Mammary epithelial cell (primary cell): Measurements from ENCODE around the gene HSF5.

ENCODE experiments used
- EZH2 ChIP-seq: IDR thresholded peaks from 2 replicates; pipeline ENCODE4 v1.6.1; 2012; ENCODE audit warnings: low read length, inconsistent platforms, borderline replicate concordance
- TF ChIP-seq, protein P1 (sequence below), 2 donors: IDR thresholded peaks in 1 of 2; conservative IDR thresholded peaks in 1 of 2; 2 replicates each; pipeline ENCODE4 v1.5.1; 2011 to 2012; ENCODE audit warnings: inconsistent platforms in 2 of 2, low read length in 2 of 2, mild to moderate bottlenecking in 2 of 2, control low read depth in 1 of 2, low read depth in 1 of 2; ENCODE audit not compliant: insufficient read depth in 1 of 2; ENCODE audit errors: extremely low read depth in 1 of 2

DNA sequence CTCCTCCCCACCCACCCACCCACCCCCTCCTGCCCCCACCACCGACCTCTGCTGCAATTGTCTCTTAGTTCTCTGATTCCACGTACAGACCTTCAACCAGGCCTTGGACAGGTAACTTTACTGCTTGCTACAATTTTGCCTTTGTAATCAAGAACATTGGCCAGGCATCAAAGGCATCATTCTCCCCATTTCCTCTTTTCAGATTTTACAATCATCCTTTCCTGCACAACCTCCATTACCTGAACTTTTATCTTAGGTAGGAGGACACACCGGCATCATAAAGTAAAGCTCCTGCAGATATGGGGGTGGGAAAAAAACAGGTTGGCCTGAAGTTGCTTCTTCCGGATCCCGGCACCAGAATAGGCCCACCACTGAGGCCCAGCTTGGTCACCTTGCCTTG, 110.5 kb downstream of the HSF5 start:
- TF ChIP-seq, protein P1, sequence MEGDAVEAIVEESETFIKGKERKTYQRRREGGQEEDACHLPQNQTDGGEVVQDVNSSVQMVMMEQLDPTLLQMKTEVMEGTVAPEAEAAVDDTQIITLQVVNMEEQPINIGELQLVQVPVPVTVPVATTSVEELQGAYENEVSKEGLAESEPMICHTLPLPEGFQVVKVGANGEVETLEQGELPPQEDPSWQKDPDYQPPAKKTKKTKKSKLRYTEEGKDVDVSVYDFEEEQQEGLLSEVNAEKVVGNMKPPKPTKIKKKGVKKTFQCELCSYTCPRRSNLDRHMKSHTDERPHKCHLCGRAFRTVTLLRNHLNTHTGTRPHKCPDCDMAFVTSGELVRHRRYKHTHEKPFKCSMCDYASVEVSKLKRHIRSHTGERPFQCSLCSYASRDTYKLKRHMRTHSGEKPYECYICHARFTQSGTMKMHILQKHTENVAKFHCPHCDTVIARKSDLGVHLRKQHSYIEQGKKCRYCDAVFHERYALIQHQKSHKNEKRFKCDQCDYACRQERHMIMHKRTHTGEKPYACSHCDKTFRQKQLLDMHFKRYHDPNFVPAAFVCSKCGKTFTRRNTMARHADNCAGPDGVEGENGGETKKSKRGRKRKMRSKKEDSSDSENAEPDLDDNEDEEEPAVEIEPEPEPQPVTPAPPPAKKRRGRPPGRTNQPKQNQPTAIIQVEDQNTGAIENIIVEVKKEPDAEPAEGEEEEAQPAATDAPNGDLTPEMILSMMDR (conservative IDR thresholded peaks at IDR 0.05 in 1 of 2, IDR thresholded peaks at IDR 0.05 in 1 of 2; ENCODE audit: extremely low read depth in 1 of 2, insufficient read depth in 1 of 2, low read depth in 1 of 2, low read length in 2 of 2) = no peak
- no peak for TF ChIP-seq EZH2
